ENCODE results near the gene SERPINC1.
"Not testable (repeated sequence)": the region's sequence is repeated elsewhere in the genome, so short reads cannot be mapped to it uniquely, and the experiment has no call there.

- not testable (repeated sequence) for TF ChIP-seq POLR2AphosphoS5 (IDR thresholded peaks at IDR 0.05; ENCODE audit: borderline replicate concordance, low read depth, low read length); EZH2 (IDR thresholded peaks at IDR 0.05); FOXP2 (optimal IDR thresholded peaks at IDR 0.05; ENCODE audit: control extremely low read depth, extremely low read length, insufficient read depth)
Observed at GRCh38 chr1:173965896-173966295, 48.8 kb upstream of the SERPINC1 start.

Data from SK-N-MC (cell line).